Spleen (tissue), 11 donors: ENCODE results near the gene CYP20A1. TPM values are rescaled to one million over a fixed set of nuclear protein-coding genes. Genes with fewer than 3 reads are reported as not detected.

Experiments used
- DNase-seq: peaks from one replicate; pipeline ENCODE4 v3.0.0-alpha.2; 2020
- H3K27ac ChIP-seq, 8 donors: fragments of 200-600 bp; sonication (generic) in 7 of 8; 1 replicate in 4 of 8; 2 replicates in 4 of 8; pipeline versions ENCODE4 v1.5.0 to v1.8.0; 2016 to 2021; ENCODE audit warnings: inconsistent platforms in 4 of 8, mild to moderate bottlenecking in 4 of 8, moderate library complexity in 1 of 8
- H3K27me3 ChIP-seq, 7 donors: fragments of 200-600 bp; sonication (generic) in 6 of 7; replicated peaks in 1 of 7; 1 replicate in 4 of 7; 2 replicates in 3 of 7; pipeline versions ENCODE4 v1.5.0 to v1.8.0; 2016 to 2021; ENCODE audit warnings: inconsistent platforms in 3 of 7, mild to moderate bottlenecking in 1 of 7
- H3K36me3 ChIP-seq, 6 donors: fragments of 200-600 bp; sonication (generic) in 5 of 6; 1 replicate in 4 of 6; 2 replicates in 2 of 6; pipeline versions ENCODE4 v1.5.0 to v1.8.0; 2016 to 2021; ENCODE audit warnings: inconsistent platforms in 2 of 6
- H3K4me1 ChIP-seq, 6 donors: fragments of 200-600 bp; sonication (generic) in 5 of 6; 1 replicate in 3 of 6; 2 replicates in 3 of 6; pipeline versions ENCODE4 v1.5.0 to v1.8.0; 2016 to 2021; ENCODE audit warnings: inconsistent platforms in 3 of 6
- H3K4me3 ChIP-seq, 8 donors: fragments of 200-600 bp; sonication (generic) in 7 of 8; 1 replicate in 4 of 8; 2 replicates in 4 of 8; pipeline versions ENCODE4 v1.5.0 to v1.8.0; 2016 to 2021; ENCODE audit warnings: inconsistent platforms in 4 of 8, mild to moderate bottlenecking in 4 of 8, moderate library complexity in 2 of 8
- H3K9me3 ChIP-seq, 8 donors: fragments of 200-600 bp; sonication (generic) in 7 of 8; 1 replicate in 4 of 8; 2 replicates in 4 of 8; pipeline versions ENCODE4 v1.5.0 to v1.8.0; 2016 to 2021; ENCODE audit warnings: inconsistent platforms in 4 of 8
- CTCF ChIP-seq, 11 experiments: fragments of 200-600 bp in 7 of 11; fragments of 450-650 bp in 4 of 11; sonication (generic) in 4 of 11; IDR thresholded peaks in 8 of 11; conservative IDR thresholded peaks in 3 of 11; 1 replicate in 7 of 11; 2 replicates in 4 of 11; pipeline versions ENCODE4 v1.4.0 to v1.8.0; 2016 to 2021; ENCODE audit warnings: antibody characterized with exemption in 11 of 11, inconsistent platforms in 4 of 11, mild to moderate bottlenecking in 1 of 11
- POLR2A ChIP-seq, 3 donors: fragments of 450-650 bp; IDR thresholded peaks; one replicate each; pipeline ENCODE4 v1.5.1; 2017; ENCODE audit warnings: antibody characterized with exemption in 3 of 3, mild to moderate bottlenecking in 1 of 3
- POLR2AphosphoS5 ChIP-seq, 3 donors: sonication (generic); formaldehyde crosslinking; IDR thresholded peaks; one replicate each; pipeline ENCODE4 v1.5.1; 2017; ENCODE audit warnings: antibody characterized with exemption in 3 of 3
- WGBS, 5 donors: extraction: QIAGEN DNeasy Blood & Tissue Kit in 3 of 5; methylation state at CpG; one replicate each; pipeline versions ENCODE4 v1.1.5 to v1.1.7; 2013 to 2018; 5-methylcytosine and 5-hydroxymethylcytosine counted together
- intact Hi-C: fragments of 100-400 bp; cut with DNase I; formaldehyde crosslinking; loops from one replicate; pipeline ENCODE4 v1.15.0; 2023; ENCODE audit warnings: low total_unique reads
- polyA plus RNA-seq, 3 donors: library from polyadenylated mRNA; stranded (reverse); fragments of 200-250 nt; gene quantifications; one replicate each; pipeline ENCODE4 v1.2.1, GENCODE V29; 2013
- small RNA-seq, 4 donors: library from RNA; depleted of rRNA; stranded (forward); fragments of <200 nt; gene quantifications; one replicate each; pipeline ENCODE3, GENCODE V24; 2016
- total RNA-seq, 7 donors: library from RNA; depleted of rRNA in 3 of 7; stranded (reverse); fragments of >200 nt in 3 of 7; fragmentation: NEBNext Ultra II Directional in 4 of 7; extraction: Animal tissue kit (Norgen Biotek cat#: 25700) in 4 of 7; gene quantifications; one replicate each; pipeline versions ENCODE4 v1.1.0 to v1.2.1, GENCODE V29; 2016 to 2021
- donor health status: healthy with polysubstance abuse.
- donor health status: DM: no; HTN: no; CAD: no; lungs with moderate emphysema.
- donor health status: DM: no; HTN: no; CAD: no.
- donor health status: Bipolar disorder and iron deficiency.
- donor health status: healthy.
- donor health status: DM: no; HTN: no; CAD: no.
- donor health status: DM: yes; HTN: yes; CAD: no.

CYP20A1 gene
- total and polyA plus RNA-seq, 10 donors, result 6.5 to 32.2 (median 26.7) TPM

- TF ChIP-seq CTCF (IDR thresholded peaks at IDR 0.05 in 8 of 11, conservative IDR thresholded peaks at IDR 0.05 in 3 of 11), result no peak
- no peak for TF ChIP-seq POLR2A (IDR thresholded peaks at IDR 0.05)
- no peak for TF ChIP-seq POLR2AphosphoS5 (IDR thresholded peaks at IDR 0.05)
- intact Hi-C loops, result no loop called here
- H3K36me3 ChIP-seq, result peaks cover 0 to 12% (median 0%) of the 10 kb centered on the region in 6 donors
- WGBS, 5 donors, result 65 to 83% (median 71%) methylated on average over 3 of the region's 3 CpGs
- no peaks in the 10 kb centered on the region for H3K27me3 ChIP-seq
- no peak for DNase-seq
- peaks cover 0 to 5% (median 0%) of the 10 kb centered on the region in 8 donors for H3K9me3 ChIP-seq
- H3K4me3 ChIP-seq, result no peak overlapping the region
- peaks cover 0 to 4% (median 0%) of the 10 kb centered on the region in 6 donors for H3K4me1 ChIP-seq
- peak overlapping the region in 1 of 8 donors; percentile 21 for H3K27ac ChIP-seq
Measured at GRCh38 chr2:203354966-203355365, 116.1 kb downstream of the CYP20A1 start.

Small RNAs within 50 kb of the gene (small RNA-seq; reads per million reads assigned to genes)
- 0 reads per million in 4 donors for gene RN7SL670P

Other genes starting within 250 kb of the CYP20A1 start
- gene NBEAL1, start 224.1 kb upstream of the CYP20A1 start, total RNA-seq, result 10 to 100 TPM; 21.8 to 34.3 (median 30.2) TPM
- gene NBEAL1, start 224.1 kb upstream of the CYP20A1 start, polyA plus RNA-seq, result 1 to 10 TPM; 3.5 to 9.2 (median 7.3) TPM
- gene ABI2, start 89.4 kb downstream of the CYP20A1 start, total RNA-seq, result 10 to 100 TPM; 30.1 to 46.9 (median 37.0) TPM
- 1 to 10 TPM; 6.0 to 9.6 (median 6.6) TPM for gene ABI2, start 89.4 kb downstream of the CYP20A1 start, polyA plus RNA-seq